IPS-18c (cell line): Measurements from ENCODE around the gene LTC4S.

Experiments
- H3K4me3 ChIP-seq: 2 replicates; pipeline ENCODE4 v1.7.0; 2013; ENCODE audit warnings: low read depth, mild to moderate bottlenecking, low read length, moderate library complexity; ENCODE audit not compliant: insufficient read depth
- H3K9me3 ChIP-seq: one replicate; pipeline ENCODE4 v1.6.1; 2013; ENCODE audit warnings: mild to moderate bottlenecking, low read length, moderate library complexity; ENCODE audit not compliant: control insufficient read depth, insufficient read depth

LTC4S gene

GRCh38 chr5:179766726-179767455 is 26.9 kb upstream of the LTC4S start:
- Histone ChIP-seq H3K9me3 (no peaks in the 10 kb centered on the region), H3K4me3 (no peak overlapping the region)

DNA sequence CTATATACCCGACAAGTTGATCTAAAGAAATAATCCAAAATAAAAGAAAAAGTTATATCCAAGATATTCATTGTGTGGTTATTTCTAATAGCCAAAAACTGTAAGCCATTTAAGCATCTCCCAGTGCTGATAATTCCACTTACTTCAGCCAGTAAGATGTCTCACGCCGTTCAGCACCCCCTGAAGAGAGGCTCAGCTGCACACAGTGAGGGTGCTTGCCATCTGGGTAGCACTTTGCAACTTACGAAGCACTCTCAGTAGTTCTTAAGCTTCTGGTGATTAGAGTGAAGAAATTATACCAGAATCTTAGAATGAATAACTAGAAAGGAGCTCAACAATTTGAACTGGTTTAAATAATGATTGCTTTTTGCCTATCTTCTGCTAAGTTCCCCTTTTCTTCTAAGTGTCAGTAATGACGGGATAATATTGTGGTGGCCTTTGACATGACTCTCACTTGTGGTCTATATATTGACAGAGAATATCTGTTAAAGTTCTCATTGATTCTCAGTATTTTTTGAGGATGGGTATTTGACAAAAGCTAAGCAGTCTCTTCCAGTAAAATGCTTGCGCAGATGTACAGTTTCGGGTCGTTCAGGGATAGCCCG is 26.2 kb upstream of the LTC4S start:
- Histone ChIP-seq H3K9me3 (no peaks in the 10 kb centered on the region), H3K4me3 (no peak overlapping the region)

DNA sequence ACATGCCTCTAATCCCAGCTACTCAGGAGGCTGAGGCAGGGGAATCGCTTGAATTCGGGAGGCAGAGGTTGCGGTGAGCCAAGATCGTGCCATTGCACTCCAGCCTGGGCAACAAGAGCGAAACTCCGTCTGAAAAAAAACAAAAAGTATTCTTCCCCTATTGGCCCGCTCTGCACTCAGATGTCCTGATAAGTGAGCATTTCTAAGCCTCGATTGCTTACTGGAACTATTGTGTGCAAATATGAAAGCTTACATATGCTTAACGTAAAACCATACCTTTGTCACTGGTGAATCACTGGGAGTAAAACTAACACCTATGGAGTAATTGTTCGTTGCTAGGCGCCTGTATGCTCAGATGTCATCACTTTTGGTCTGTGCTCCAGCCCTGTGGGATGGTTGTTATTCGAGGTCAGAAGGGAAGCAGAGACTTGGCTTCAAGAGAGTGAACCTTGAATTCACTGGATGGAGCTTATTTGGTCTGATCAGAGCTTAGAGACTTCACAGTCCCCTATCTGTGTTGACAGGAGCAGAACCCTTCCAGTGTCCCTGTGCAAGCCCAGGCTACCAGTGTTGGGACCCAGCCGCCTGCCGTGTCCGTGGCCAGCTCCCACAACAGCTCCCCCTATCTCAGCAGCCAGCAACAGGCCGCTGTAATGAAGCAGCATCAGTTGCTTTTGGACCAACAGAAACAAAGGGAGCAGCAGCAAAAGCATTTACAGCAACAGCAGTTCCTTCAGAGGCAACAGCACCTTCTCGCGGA is 25.3 kb upstream of the LTC4S start:
- H3K4me3 ChIP-seq: no peak overlapping the region
- H3K9me3 ChIP-seq: no peaks in the 10 kb centered on the region

DNA sequence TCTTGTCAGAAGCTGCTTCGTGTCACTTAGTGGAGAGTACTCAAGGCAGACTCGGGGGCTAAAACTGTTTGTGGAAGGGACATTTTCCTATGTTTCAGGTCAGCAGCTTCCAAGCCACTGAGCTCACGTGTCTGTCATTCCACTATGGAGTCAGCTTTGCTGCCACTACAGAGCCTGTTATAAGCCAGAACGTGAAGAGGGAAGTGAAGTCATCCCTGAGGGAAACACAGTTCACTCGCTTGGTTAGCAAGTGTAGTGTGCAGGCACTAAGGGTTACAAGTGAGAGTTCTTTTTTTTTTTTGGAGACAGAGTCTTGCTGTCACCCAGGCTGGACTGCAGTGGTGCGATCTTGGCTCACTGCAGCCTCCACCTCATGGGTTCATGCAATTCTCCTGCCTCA is 24.5 kb upstream of the LTC4S start:
- Histone ChIP-seq H3K9me3 (no peaks in the 10 kb centered on the region), H3K4me3 (no peak overlapping the region)

DNA sequence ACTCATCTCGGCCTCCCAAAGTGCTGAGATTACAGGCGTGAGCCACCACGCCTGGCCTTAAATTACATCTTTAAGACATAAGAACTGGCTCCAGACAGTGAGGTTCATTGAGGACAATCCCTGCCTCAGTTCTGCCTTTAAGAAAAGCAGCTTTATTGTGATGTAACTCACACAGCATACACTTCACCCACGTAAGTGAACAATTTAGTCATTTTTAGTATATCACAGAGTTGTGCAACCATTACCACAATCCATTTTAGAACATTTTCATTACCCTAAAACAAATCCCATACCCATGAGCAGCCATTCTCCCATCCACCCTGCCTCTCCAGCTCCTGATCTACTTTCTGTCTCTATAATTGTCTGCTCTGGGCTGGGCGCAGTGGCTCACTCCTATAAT is 24.0 kb upstream of the LTC4S start:
- Histone ChIP-seq H3K9me3 (no peaks in the 10 kb centered on the region), H3K4me3 (no peak overlapping the region)

GRCh38 chr5:179771311-179771895 is 22.4 kb upstream of the LTC4S start:
- Histone ChIP-seq H3K4me3 (no peak overlapping the region), H3K9me3 (no peaks in the 10 kb centered on the region)

DNA sequence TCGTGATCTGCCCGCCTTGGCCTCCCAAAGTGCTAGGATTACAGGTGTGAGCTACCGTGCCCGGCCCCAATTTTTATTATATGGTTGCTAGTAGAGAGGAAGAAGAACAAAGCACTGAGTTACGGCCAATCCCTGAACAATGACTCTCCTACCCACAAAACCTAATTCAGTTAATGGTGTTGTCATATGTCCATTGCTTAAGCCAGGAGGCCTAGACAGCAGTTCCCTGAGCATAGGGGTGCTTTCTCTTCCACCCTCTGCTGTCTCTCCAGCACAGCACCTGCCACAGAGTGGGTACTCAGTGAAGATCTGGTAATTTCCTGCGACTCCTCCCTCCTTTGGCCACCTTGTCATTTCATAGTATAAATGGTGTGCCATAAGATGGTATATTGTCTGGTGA is 21.4 kb upstream of the LTC4S start:
- Histone ChIP-seq H3K4me3 (no peak overlapping the region), H3K9me3 (no peaks in the 10 kb centered on the region)

- Histone ChIP-seq H3K4me3 (no peak overlapping the region), H3K9me3 (no peaks in the 10 kb centered on the region)
Observed at GRCh38 chr5:179773686-179774040, 20.1 kb upstream of the LTC4S start.

GRCh38 chr5:179774442-179774841 is 19.3 kb upstream of the LTC4S start:
- Histone ChIP-seq H3K4me3 (no peak overlapping the region), H3K9me3 (no peaks in the 10 kb centered on the region)

DNA sequence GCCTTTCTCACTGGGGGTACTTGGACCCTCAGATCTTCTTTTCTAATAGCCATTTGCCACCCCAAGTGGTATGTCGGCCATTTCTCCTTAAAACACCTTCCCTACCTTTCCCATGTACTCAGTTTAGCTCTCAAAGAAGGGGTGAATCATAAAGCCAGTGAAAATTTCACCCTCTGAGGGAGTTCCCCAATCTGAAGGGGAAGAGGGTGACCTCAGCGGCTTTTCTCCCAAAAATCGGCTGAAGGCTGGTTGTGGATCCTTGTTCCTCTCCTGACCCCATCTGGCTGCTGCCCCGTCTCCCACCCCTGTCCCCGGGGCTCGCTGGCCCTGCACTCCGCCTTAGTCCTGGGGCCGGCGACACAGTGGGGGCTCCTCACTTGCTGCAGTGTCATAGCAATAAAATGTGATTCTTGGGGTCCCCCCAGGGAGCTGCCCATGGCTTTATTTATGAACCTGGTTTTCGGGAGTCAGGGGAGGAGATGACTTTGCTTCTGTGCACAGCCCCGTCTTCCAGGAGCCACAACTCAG is 17.3 kb upstream of the LTC4S start:
- H3K4me3 ChIP-seq: no peak overlapping the region
- H3K9me3 ChIP-seq: no peaks in the 10 kb centered on the region

- Histone ChIP-seq H3K4me3 (no peak overlapping the region), H3K9me3 (no peaks in the 10 kb centered on the region)
Observed at GRCh38 chr5:179777456-179777855, 16.3 kb upstream of the LTC4S start.

GRCh38 chr5:179777909-179778308 is 15.9 kb upstream of the LTC4S start:
- H3K4me3 ChIP-seq: no peak overlapping the region
- no peaks in the 10 kb centered on the region for H3K9me3 ChIP-seq

GRCh38 chr5:179778591-179778990 is 15.2 kb upstream of the LTC4S start:
- Histone ChIP-seq H3K9me3 (no peaks in the 10 kb centered on the region), H3K4me3 (no peak overlapping the region)

DNA sequence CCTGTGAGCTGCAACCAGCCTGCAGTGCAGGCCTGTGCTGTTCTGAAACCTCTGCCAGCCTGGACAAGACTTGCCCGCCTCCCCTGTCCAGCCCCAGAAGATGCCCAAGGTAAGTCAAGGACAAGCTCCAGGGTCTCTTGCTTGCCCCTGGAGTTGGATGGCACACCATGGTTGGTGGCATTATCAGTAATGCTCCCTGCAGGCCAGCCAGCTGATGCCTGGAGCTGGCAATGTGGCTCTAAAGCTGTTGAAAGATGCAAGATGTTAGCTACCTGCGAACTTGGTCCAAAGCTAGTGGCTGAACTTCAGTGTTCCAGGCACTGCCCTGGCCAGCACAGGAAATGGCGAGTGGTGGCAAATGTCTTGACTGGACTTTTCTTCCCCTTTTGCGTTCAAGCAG is 14.0 kb upstream of the LTC4S start:
- Histone ChIP-seq H3K4me3 (no peak overlapping the region), H3K9me3 (no peaks in the 10 kb centered on the region)

DNA sequence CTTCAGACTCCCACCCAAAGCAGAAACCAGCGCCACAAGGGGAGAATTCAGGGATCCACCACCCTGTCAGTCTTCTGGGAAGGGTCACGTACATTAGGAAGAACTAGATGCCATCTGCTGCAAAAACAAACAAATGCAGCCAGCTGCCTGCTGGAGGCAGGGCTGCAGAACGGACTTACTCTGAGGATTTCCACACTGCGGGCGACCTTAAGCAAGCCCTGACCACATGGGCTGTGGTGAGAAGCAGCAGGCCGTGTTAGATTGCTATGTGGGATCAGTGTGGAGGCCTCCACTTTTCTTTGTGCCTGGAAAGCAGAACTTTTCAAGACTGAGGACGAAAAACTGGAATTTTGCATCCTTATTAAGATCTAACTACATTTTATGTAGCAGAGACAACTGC is 13.4 kb upstream of the LTC4S start:
- Histone ChIP-seq H3K9me3 (no peaks in the 10 kb centered on the region), H3K4me3 (no peak overlapping the region)

GRCh38 chr5:179781846-179782245 is 11.9 kb upstream of the LTC4S start:
- Histone ChIP-seq H3K9me3 (no peaks in the 10 kb centered on the region), H3K4me3 (no peak overlapping the region)

DNA sequence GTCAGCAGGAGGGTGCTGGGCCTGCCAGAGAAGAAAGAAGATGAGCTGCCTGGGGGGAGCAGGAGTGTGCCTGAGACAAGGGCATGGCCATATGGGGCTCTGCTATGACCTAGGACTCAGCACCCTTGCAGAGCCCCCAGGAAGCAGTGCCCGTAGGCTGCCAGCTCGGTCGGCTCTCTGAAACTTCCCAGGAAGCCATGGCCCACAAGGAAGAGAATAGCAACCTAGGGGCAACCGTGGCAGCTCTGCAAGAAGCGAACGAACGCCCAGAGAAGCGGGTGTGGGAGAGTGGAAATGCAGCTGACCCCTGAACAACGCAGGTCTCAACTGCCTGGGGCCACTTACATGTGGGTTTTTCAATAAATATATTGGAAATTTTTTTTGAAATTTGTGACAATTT is 10.7 kb upstream of the LTC4S start:
- no peaks in the 10 kb centered on the region for H3K9me3 ChIP-seq
- H3K4me3 ChIP-seq: no peak overlapping the region

GRCh38 chr5:179786861-179787260 is 6.9 kb upstream of the LTC4S start:
- Histone ChIP-seq H3K9me3 (no peaks in the 10 kb centered on the region), H3K4me3 (no peak overlapping the region)
